Fibroblast of peridontal ligament (primary cell): ENCODE data around the gene ATL2.
"Not testable (repeated sequence)": the region's sequence is repeated elsewhere in the genome, so short reads cannot be mapped to it uniquely, and the experiment has no call there.

Experiments
- DNase-seq: peaks from one replicate; pipeline ENCODE4 v3.0.0-alpha.2; 2010; ENCODE audit errors: extremely low read depth

The ATL2 gene

GRCh38 chr2:38274286-38275276, 102.5 kb downstream of the ATL2 start:
- DNase-seq = peak; percentile 96

- DNase-seq = no peak
Observed at GRCh38 chr2:38271697-38272096, 105.4 kb downstream of the ATL2 start.

GRCh38 chr2:38269421-38269820, 107.7 kb downstream of the ATL2 start:
- DNase-seq = no peak

- DNase-seq = peak; percentile 99
Observed at GRCh38 chr2:38268691-38269327, 108.3 kb downstream of the ATL2 start.

GRCh38 chr2:38268001-38268400, 109.1 kb downstream of the ATL2 start:
- DNase-seq = no peak

- DNase-seq = no peak
Observed at GRCh38 chr2:38267270-38267925, 109.7 kb downstream of the ATL2 start.

- no peak for DNase-seq
Observed at GRCh38 chr2:38266382-38267061, 110.6 kb downstream of the ATL2 start.

GRCh38 chr2:38265461-38265860, 111.6 kb downstream of the ATL2 start:
- DNase-seq = peak; percentile 25

- DNase-seq = peak; percentile 85
Observed at GRCh38 chr2:38264396-38265221, 112.5 kb downstream of the ATL2 start.

- DNase-seq = no peak
Observed at GRCh38 chr2:38263293-38263692, 113.8 kb downstream of the ATL2 start.

- DNase-seq = no peak
Observed at GRCh38 chr2:38262069-38262871, 114.8 kb downstream of the ATL2 start.

- no peak for DNase-seq
Observed at GRCh38 chr2:38261569-38262068, 115.5 kb downstream of the ATL2 start.

- DNase-seq = no peak
Observed at GRCh38 chr2:38260972-38261371, 116.1 kb downstream of the ATL2 start.

- DNase-seq = no peak
Observed at GRCh38 chr2:38260469-38260868, 116.6 kb downstream of the ATL2 start.

- DNase-seq = no peak
Observed at GRCh38 chr2:38259311-38259710, 117.8 kb downstream of the ATL2 start.

- not testable (repeated sequence) for DNase-seq
Observed at GRCh38 chr2:38257680-38258079, 119.4 kb downstream of the ATL2 start.

GRCh38 chr2:38256610-38257009, 120.5 kb downstream of the ATL2 start:
- DNase-seq = no peak

GRCh38 chr2:38255211-38255610, 121.9 kb downstream of the ATL2 start:
- DNase-seq = no peak

- no peak for DNase-seq
Observed at GRCh38 chr2:38254796-38255195, 122.3 kb downstream of the ATL2 start.

- no peak for DNase-seq
Observed at GRCh38 chr2:38251940-38252339, 125.1 kb downstream of the ATL2 start.
